SH-SY5Y (cell line): ENCODE measurements around the gene PKNOX2.

ENCODE experiments used
- GATA2 ChIP-seq: IDR thresholded peaks from 2 replicates; pipeline ENCODE4 v1.6.1; 2011; ENCODE audit warnings: mild to moderate bottlenecking, low read depth, low read length
- GATA3 ChIP-seq: IDR thresholded peaks from 2 replicates; pipeline ENCODE4 v1.6.1; 2011; ENCODE audit warnings: low read depth, mild to moderate bottlenecking, low read length, moderate library complexity

- TF ChIP-seq GATA2 (no peak), GATA3 (no peak)
These were observed 16.5 kb upstream of the PKNOX2 start for GRCh38 chr11:125148011-125148410.
